Calu3 (cell line): ENCODE measurements around the gene HEBP1. TPM values are rescaled to one million over a fixed set of nuclear protein-coding genes. Genes with fewer than 3 reads are reported as not detected.

Experiments used
- BruUV-seq: library from RNA; stranded (reverse); fragments of 400-500 nt; replicated peaks from 2 replicates; lab custom pipeline; 2021; lab: Mats Ljungman, UMichigan
- CTCF ChIA-PET: fragments of 300-600 bp; sonication (Branson Sonifier 250); formaldehyde crosslinking; loops from one replicate; lab custom pipeline; 2022; ENCODE audit warnings: antibody characterized with exemption; lab: Charles Lee
- DNase-seq: peaks from one replicate; pipeline ENCODE4 v3.0.0; 2022
- H3K27ac Mint-ChIP-seq: one replicate; pipeline ENCODE4 v1.8.0; 2022; ENCODE audit warnings: mixed read lengths; ENCODE audit not compliant: unreplicated experiment
- H3K27me3 Mint-ChIP-seq: one replicate; pipeline ENCODE4 v1.8.0; 2022; ENCODE audit warnings: mixed read lengths; ENCODE audit not compliant: unreplicated experiment
- H3K36me3 Mint-ChIP-seq: one replicate; pipeline ENCODE4 v1.8.0; 2022; ENCODE audit warnings: mild to moderate bottlenecking, moderate library complexity, mixed read lengths; ENCODE audit not compliant: insufficient read depth, unreplicated experiment
- H3K4me1 Mint-ChIP-seq: one replicate; pipeline ENCODE4 v1.8.0; 2022; ENCODE audit warnings: mild to moderate bottlenecking, low read depth, mixed read lengths; ENCODE audit not compliant: unreplicated experiment
- H3K4me3 Mint-ChIP-seq: one replicate; pipeline ENCODE4 v1.8.0; 2022; ENCODE audit warnings: mild to moderate bottlenecking, low read depth, moderate library complexity, mixed read lengths; ENCODE audit not compliant: unreplicated experiment
- H3K9me3 Mint-ChIP-seq: one replicate; pipeline ENCODE4 v1.8.0; 2022; ENCODE audit warnings: low read depth, mixed read lengths; ENCODE audit not compliant: unreplicated experiment
- CTCF ChIP-seq: fragments of 200-600 bp; IDR thresholded peaks from one replicate; pipeline ENCODE4 v1.8.0; 2022; ENCODE audit warnings: antibody characterized with exemption; ENCODE audit not compliant: unreplicated experiment
- intact Hi-C: fragments of 100-400 bp; cut with micrococcal nuclease; formaldehyde crosslinking; loops from one replicate; pipeline ENCODE4 v1.10.0; 2022; ENCODE audit not compliant: unreplicated experiment
- total RNA-seq: library from RNA; stranded (reverse); gene quantifications from 2 replicates; pipeline ENCODE4 v1.2.3, GENCODE V29; 2022

The HEBP1 gene
- total RNA-seq, 1 experiment from 2014 or later: 10.6 TPM

DNA sequence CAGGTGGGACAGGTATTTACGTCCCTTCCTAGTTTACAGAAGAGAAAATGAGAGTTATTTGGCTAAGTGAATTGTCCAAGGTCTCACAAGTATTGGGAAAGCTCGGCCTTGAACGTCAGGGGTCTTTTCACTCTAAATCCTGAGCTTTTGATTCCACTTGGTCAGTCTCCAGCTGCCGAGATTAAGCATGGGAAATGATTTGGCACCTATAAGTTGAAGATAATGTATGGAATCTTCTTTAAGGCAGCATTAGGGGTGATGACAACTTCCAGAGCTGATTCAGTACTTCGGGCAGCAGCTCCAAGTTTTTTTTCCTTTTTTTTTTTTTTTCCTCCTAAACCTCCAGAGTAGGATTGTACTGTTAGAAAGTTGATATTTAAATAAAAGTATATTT lies 44.8 kb upstream of the HEBP1 start:
- no peak for TF ChIP-seq CTCF

GRCh38 chr12:13044002-13044905 lies 44.2 kb upstream of the HEBP1 start, which contains the start of gene FAM234B:
TSS of gene FAM234B (plus strand) at chr12:13044381. CDS start at chr12:13044404, 23 bp downstream.
- TF ChIP-seq CTCF: no peak
- DNase-seq: peak; percentile 81
- intact Hi-C loops: no loop called here

More for the DNA sequence above, 44.8 kb upstream of the HEBP1 start:
- peaks cover 41% of the 10 kb centered on the region for H3K27me3 Mint-ChIP-seq
- intact Hi-C loops: no loop called here
- CTCF ChIA-PET: interaction anchor here (0.7 kb wide), 1 partner anchor 1122 kb away, joined by 5 read pairs; no protein-coding TSS in a partner anchor
- H3K36me3 Mint-ChIP-seq: peaks cover 11% of the 10 kb centered on the region
- no TSS peak for BruUV-seq
- H3K4me1 Mint-ChIP-seq: no peaks in the 10 kb centered on the region
- no peaks in the 10 kb centered on the region for H3K9me3 Mint-ChIP-seq
- H3K27ac Mint-ChIP-seq: no peak overlapping the region
- DNase-seq: no peak
- H3K4me3 Mint-ChIP-seq: peak overlapping the region; percentile 80

GRCh38 chr12:13042666-13043230 lies 42.7 kb upstream of the HEBP1 start:
- no peak overlapping the region for H3K27ac Mint-ChIP-seq
- H3K27me3 Mint-ChIP-seq: peaks cover 62% of the 10 kb centered on the region
- CTCF ChIA-PET: interaction anchor here (1.5 kb wide), 1 partner anchor 37 kb away, joined by 5 read pairs; no protein-coding TSS in a partner anchor
- intact Hi-C loops: no loop called here
- TF ChIP-seq CTCF: no peak
- H3K9me3 Mint-ChIP-seq: no peaks in the 10 kb centered on the region
- H3K36me3 Mint-ChIP-seq: peaks cover 11% of the 10 kb centered on the region
- no TSS peak for BruUV-seq
- DNase-seq: no peak
- H3K4me1 Mint-ChIP-seq: no peaks in the 10 kb centered on the region
- H3K4me3 Mint-ChIP-seq: no peak overlapping the region

More at GRCh38 chr12:13044002-13044905, 44.2 kb upstream of the HEBP1 start, which contains the start of gene FAM234B:
- H3K36me3 Mint-ChIP-seq: peaks cover 11% of the 10 kb centered on the region
- CTCF ChIA-PET: interaction anchor here (0.6 to 1.5 kb wide), 2 partner anchors 39 to 767 kb away, joined by 5 to 7 read pairs; no protein-coding TSS in a partner anchor
- no peaks in the 10 kb centered on the region for H3K9me3 Mint-ChIP-seq
- peaks cover 48% of the 10 kb centered on the region for H3K27me3 Mint-ChIP-seq
- no peaks in the 10 kb centered on the region for H3K4me1 Mint-ChIP-seq
- H3K27ac Mint-ChIP-seq: no peak within 1 kb of the TSS
- no TSS peak for BruUV-seq
- peak within 1 kb of the TSS; percentile 80 for H3K4me3 Mint-ChIP-seq

GRCh38 chr12:13041224-13041623 lies 41.2 kb upstream of the HEBP1 start:
- intact Hi-C loops: no loop called here
- Mint-ChIP-seq H3K36me3 (peaks cover 11% of the 10 kb centered on the region), H3K9me3 (no peaks in the 10 kb centered on the region), H3K4me3 (no peak overlapping the region), H3K27ac (no peak overlapping the region), H3K4me1 (no peaks in the 10 kb centered on the region), H3K27me3 (peaks cover 77% of the 10 kb centered on the region)
- no TSS peak for BruUV-seq
- no peak for TF ChIP-seq CTCF
- CTCF ChIA-PET: no interaction called here
- DNase-seq: no peak
